ENCODE results near the gene RESF1. TPM values are rescaled to one million over a fixed set of nuclear protein-coding genes. Genes with fewer than 3 reads are reported as not detected.

RESF1 gene
- total RNA-seq, 1 experiment from 2014 or later: 14.8 TPM

DNA sequence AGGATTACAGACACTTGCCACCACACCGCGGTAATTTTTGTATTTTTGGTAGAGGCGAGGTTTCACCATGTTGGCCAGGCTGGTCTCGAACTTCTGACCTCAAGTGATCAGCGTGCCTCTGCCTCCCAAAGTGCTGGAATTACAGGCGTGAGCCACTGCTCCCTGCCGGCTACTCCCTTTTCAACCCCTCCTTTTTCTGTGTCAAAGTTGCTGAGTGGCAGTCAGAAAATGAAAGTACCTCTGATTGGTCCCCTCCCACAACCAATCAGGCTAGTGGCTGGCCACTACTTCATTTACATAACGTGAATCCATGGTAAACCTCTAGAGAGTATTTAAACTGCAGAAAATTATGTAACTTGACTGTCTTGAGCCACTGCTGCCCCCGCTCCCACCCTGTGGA is 5.9 kb downstream of the RESF1 start:
- TF ChIP-seq EZH2 (IDR thresholded peaks at IDR 0.05; ENCODE audit: low read length, unreplicated experiment) (no peak), EZH2phosphoT487 (IDR thresholded peaks at IDR 0.05; ENCODE audit: borderline replicate concordance, low read length) (no peak)
- TF ChIP-seq, protein P1, sequence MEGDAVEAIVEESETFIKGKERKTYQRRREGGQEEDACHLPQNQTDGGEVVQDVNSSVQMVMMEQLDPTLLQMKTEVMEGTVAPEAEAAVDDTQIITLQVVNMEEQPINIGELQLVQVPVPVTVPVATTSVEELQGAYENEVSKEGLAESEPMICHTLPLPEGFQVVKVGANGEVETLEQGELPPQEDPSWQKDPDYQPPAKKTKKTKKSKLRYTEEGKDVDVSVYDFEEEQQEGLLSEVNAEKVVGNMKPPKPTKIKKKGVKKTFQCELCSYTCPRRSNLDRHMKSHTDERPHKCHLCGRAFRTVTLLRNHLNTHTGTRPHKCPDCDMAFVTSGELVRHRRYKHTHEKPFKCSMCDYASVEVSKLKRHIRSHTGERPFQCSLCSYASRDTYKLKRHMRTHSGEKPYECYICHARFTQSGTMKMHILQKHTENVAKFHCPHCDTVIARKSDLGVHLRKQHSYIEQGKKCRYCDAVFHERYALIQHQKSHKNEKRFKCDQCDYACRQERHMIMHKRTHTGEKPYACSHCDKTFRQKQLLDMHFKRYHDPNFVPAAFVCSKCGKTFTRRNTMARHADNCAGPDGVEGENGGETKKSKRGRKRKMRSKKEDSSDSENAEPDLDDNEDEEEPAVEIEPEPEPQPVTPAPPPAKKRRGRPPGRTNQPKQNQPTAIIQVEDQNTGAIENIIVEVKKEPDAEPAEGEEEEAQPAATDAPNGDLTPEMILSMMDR (conservative IDR thresholded peaks at IDR 0.05; ENCODE audit: low read depth, low read length): no peak
- Histone ChIP-seq H3K79me2 (ENCODE audit: low read length) (peaks cover 57% of the 10 kb centered on the region), H3K4me3 (ENCODE audit: low read length) (no peak overlapping the region), H4K20me1 (ENCODE audit: low read length) (no peaks in the 10 kb centered on the region), H2AFZ (ENCODE audit: low read length) (no peak overlapping the region), H3K9me2 (replicated peaks; ENCODE audit: low read length) (no peaks in the 10 kb centered on the region), H3K9me3 (ENCODE audit: low read length) (no peaks in the 10 kb centered on the region), H3F3A (ENCODE audit: low read length, unreplicated experiment) (no peaks in the 10 kb centered on the region), H3K36me3 (ENCODE audit: low read depth, low read length) (0 out of 2 replicates have a peak, but pooled peaks cover 4% of the 10 kb centered on the region), H3K27me3 (ENCODE audit: low read length) (no peaks in the 10 kb centered on the region), H3K4me2 (ENCODE audit: low read length) (no peak overlapping the region), H3K9ac (ENCODE audit: low read length) (no peak overlapping the region), H3K4me1 (ENCODE audit: insufficient read depth, low read length) (peaks cover 10% of the 10 kb centered on the region; the same call in 1 of the 2 replicates), H3K27ac (ENCODE audit: low read length) (no peak overlapping the region)
- CTCF ChIA-PET: no interaction called here
- BruUV-seq (replicated peaks): no TSS peak
- intact Hi-C loops (cut with micrococcal nuclease): loop anchor here (10.0 kb wide), 2 partner anchors 280 to 310 kb away; partner anchors contain the start of gene ETFBKMT
- DNase-seq (no peak), ATAC-seq (no peak)
- POLR2A ChIA-PET (ENCODE audit: unreplicated experiment): no interaction called here

DNA sequence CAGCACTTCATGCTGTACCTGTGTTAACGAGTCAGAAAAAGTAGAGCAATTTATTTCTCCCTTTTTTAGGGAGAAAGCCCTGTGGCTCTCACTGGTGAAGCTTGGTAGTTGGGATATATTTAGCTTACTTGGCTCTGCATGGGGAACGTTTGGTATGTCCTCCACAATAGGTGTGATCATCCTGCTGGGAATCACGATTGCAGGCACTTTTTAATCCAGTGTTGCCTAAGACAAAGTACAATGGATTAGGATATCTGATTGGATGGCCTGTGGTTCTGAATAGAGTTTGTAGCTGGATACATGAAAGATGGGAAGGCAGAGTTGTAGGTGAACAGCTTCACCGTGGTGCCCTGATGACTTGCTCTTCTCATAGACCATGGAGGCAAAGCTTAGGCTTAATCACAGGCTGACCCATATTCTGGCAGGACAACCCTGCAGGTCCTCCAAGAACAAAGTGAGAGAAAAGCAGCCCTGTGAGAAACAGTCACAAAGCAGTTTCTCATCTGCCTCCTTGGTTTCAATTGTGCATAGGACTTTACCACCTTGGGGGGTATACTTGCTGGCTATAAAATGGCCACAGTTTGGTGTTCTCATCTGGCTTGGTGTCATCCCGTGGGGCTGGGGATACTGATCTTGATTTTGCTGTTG is 7.5 kb downstream of the RESF1 start:
- ChIA-PET CTCF (no interaction called here), POLR2A (ENCODE audit: unreplicated experiment) (no interaction called here)
- H3K36me3 ChIP-seq (ENCODE audit: low read depth, low read length): peaks cover 15% of the 10 kb centered on the region; the same call in 1 of the 2 replicates
- no peaks in the 10 kb centered on the region for H4K20me1 ChIP-seq (ENCODE audit: low read length)
- no peaks in the 10 kb centered on the region for H3K9me3 ChIP-seq (ENCODE audit: low read length)
- no peak overlapping the region for H3K27ac ChIP-seq (ENCODE audit: low read length)
- H3K4me3 ChIP-seq (ENCODE audit: low read length): no peak overlapping the region
- H3K27me3 ChIP-seq (ENCODE audit: low read length): no peaks in the 10 kb centered on the region
- no peak overlapping the region for H3K9ac ChIP-seq (ENCODE audit: low read length)
- H3K4me1 ChIP-seq (ENCODE audit: insufficient read depth, low read length): no peaks in the 10 kb centered on the region
- BruUV-seq (replicated peaks): no TSS peak
- peaks cover 41% of the 10 kb centered on the region for H3K79me2 ChIP-seq (ENCODE audit: low read length)
- no peak overlapping the region for H3K4me2 ChIP-seq (ENCODE audit: low read length)
- no peaks in the 10 kb centered on the region for H3K9me2 ChIP-seq (replicated peaks; ENCODE audit: low read length)
- intact Hi-C loops (cut with micrococcal nuclease): loop anchor here (10.0 kb wide), 2 partner anchors 282 to 312 kb away; partner anchors contain the start of gene ETFBKMT
- no peaks in the 10 kb centered on the region for H3F3A ChIP-seq (ENCODE audit: low read length, unreplicated experiment)
- H2AFZ ChIP-seq (ENCODE audit: low read length): no peak overlapping the region
- DNase-seq (no peak), ATAC-seq (no peak)
- TF ChIP-seq, protein P1 (conservative IDR thresholded peaks at IDR 0.05; ENCODE audit: low read depth, low read length): no peak
- TF ChIP-seq EZH2phosphoT487 (IDR thresholded peaks at IDR 0.05; ENCODE audit: borderline replicate concordance, low read length) (no peak), EZH2 (IDR thresholded peaks at IDR 0.05; ENCODE audit: low read length, unreplicated experiment) (no peak)

DNA sequence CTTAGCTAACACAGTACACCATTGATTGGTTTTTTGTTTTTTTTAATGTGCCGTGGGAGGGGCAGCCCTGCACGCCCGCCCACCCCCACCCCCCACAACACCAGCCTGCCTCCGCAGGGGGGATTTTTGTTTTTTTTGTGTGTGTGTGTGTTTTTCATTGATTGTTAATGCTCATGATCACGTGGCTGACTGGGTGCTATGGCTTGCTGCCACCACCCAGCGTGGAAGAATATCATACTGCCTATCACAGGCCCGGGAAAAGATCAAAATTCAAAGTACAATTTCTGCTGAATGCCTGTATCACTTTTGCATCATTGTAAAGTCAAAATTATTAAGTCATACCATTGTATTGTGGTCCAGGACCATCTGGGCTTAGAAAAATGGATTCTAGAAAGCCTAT is 8.3 kb downstream of the RESF1 start:
- no peaks in the 10 kb centered on the region for H3F3A ChIP-seq (ENCODE audit: low read length, unreplicated experiment)
- H3K9me3 ChIP-seq (ENCODE audit: low read length): no peaks in the 10 kb centered on the region

More for the DNA sequence above, 8.3 kb downstream of the RESF1 start:
- Histone ChIP-seq H3K36me3 (ENCODE audit: low read depth, low read length) (peaks cover 19% of the 10 kb centered on the region; the same call in 1 of the 2 replicates), H3K4me1 (ENCODE audit: insufficient read depth, low read length) (no peaks in the 10 kb centered on the region), H4K20me1 (ENCODE audit: low read length) (no peaks in the 10 kb centered on the region), H3K27me3 (ENCODE audit: low read length) (no peaks in the 10 kb centered on the region), H3K9me2 (replicated peaks; ENCODE audit: low read length) (no peaks in the 10 kb centered on the region), H3K9ac (ENCODE audit: low read length) (no peak overlapping the region), H3K79me2 (ENCODE audit: low read length) (peaks cover 38% of the 10 kb centered on the region), H3K27ac (ENCODE audit: low read length) (no peak overlapping the region), H3K4me2 (ENCODE audit: low read length) (no peak overlapping the region), H3K4me3 (ENCODE audit: low read length) (no peak overlapping the region), H2AFZ (ENCODE audit: low read length) (no peak overlapping the region)
- no TSS peak for BruUV-seq (replicated peaks)
- intact Hi-C loops (cut with micrococcal nuclease): loop anchor here (10.0 kb wide), 2 partner anchors 283 to 313 kb away; partner anchors contain the start of gene ETFBKMT
- DNase-seq: no peak
- no peak for ATAC-seq
- CTCF ChIA-PET: no interaction called here
- POLR2A ChIA-PET (ENCODE audit: unreplicated experiment): no interaction called here
- no peak for TF ChIP-seq EZH2 (IDR thresholded peaks at IDR 0.05; ENCODE audit: low read length, unreplicated experiment)
- no peak for TF ChIP-seq EZH2phosphoT487 (IDR thresholded peaks at IDR 0.05; ENCODE audit: borderline replicate concordance, low read length)
- TF ChIP-seq, protein P1 (conservative IDR thresholded peaks at IDR 0.05; ENCODE audit: low read depth, low read length): no peak

All from PC-3 (cell line).